Activated naive CD4-positive, alpha-beta T cell treated with anti-CD3 and anti-CD28 coated beads for 36 hours (primary cell): ENCODE data around the gene JARID2. TPM values are rescaled to one million over a fixed set of nuclear protein-coding genes. Genes with fewer than 3 reads are reported as not detected.
A peak's percentile ranks its signal among the peaks of the same experiment; 100 is the strongest.
"Not testable (repeated sequence)": the region's sequence is repeated elsewhere in the genome, so short reads cannot be mapped to it uniquely, and the experiment has no call there.

Source experiments
- CTCF ChIA-PET: fragments of 350-600 bp; sonication (Branson Sonifier 250); formaldehyde crosslinking; loops from one replicate; lab custom pipeline; 2021; ENCODE audit warnings: antibody characterized with exemption; lab: Charles Lee
- DNase-seq: peaks from one replicate; pipeline ENCODE4 v3.0.0-alpha.2; 2020
- H3K27ac Mint-ChIP-seq: one replicate; pipeline ENCODE4 v1.8.0; 2021; ENCODE audit warnings: mild to moderate bottlenecking, mixed read lengths
- H3K27me3 Mint-ChIP-seq: one replicate; pipeline ENCODE4 v1.8.0; 2021; ENCODE audit warnings: low read depth, mixed read lengths
- H3K36me3 Mint-ChIP-seq: one replicate; pipeline ENCODE4 v1.8.0; 2021; ENCODE audit warnings: low read depth, mixed read lengths
- H3K4me1 Mint-ChIP-seq: one replicate; pipeline ENCODE4 v1.8.0; 2021; ENCODE audit warnings: low read depth, mixed read lengths
- H3K4me3 Mint-ChIP-seq: one replicate; pipeline ENCODE4 v1.8.0; 2021; ENCODE audit warnings: mild to moderate bottlenecking, moderate library complexity, mixed read lengths
- H3K9me3 Mint-ChIP-seq: one replicate; pipeline ENCODE4 v1.8.0; 2021; ENCODE audit warnings: mixed read lengths
- intact Hi-C: fragments of 100-400 bp; cut with micrococcal nuclease; formaldehyde crosslinking; loops from one replicate; pipeline ENCODE4 v1.15.1; 2023
- total RNA-seq, 2 experiments: library from RNA; stranded (reverse); gene quantifications; one replicate each; pipeline ENCODE4 v1.2.3, GENCODE V29; 2021

JARID2 gene
- total RNA-seq, 2 experiments from 2014 or later = 26.6 to 27.7 TPM

- no peak for DNase-seq
- CTCF ChIA-PET = no interaction called here
- no peak overlapping the region for H3K27ac Mint-ChIP-seq
- no peak overlapping the region for H3K4me3 Mint-ChIP-seq
- peaks cover 10% of the 10 kb centered on the region for H3K36me3 Mint-ChIP-seq
- intact Hi-C loops = no loop called here
- no peaks in the 10 kb centered on the region for H3K9me3 Mint-ChIP-seq
- no peaks in the 10 kb centered on the region for H3K27me3 Mint-ChIP-seq
- peaks cover 66% of the 10 kb centered on the region for H3K4me1 Mint-ChIP-seq
Measured at GRCh38 chr6:15285682-15286294, 39.9 kb downstream of the JARID2 start.

GRCh38 chr6:15287670-15288375 lies 42.0 kb downstream of the JARID2 start:
- no peak for DNase-seq
- H3K4me1 Mint-ChIP-seq = peaks cover 61% of the 10 kb centered on the region
- no peaks in the 10 kb centered on the region for H3K27me3 Mint-ChIP-seq
- peaks cover 15% of the 10 kb centered on the region for H3K36me3 Mint-ChIP-seq
- no peak overlapping the region for H3K27ac Mint-ChIP-seq
- CTCF ChIA-PET = interaction anchor here (0.5 to 0.8 kb wide), 3 partner anchors 11 to 420 kb away, joined by 3 read pairs; no protein-coding TSS in a partner anchor
- no peak overlapping the region for H3K4me3 Mint-ChIP-seq
- H3K9me3 Mint-ChIP-seq = no peaks in the 10 kb centered on the region
- intact Hi-C loops = no loop called here

GRCh38 chr6:15288856-15289255 lies 43.0 kb downstream of the JARID2 start:
- peaks cover 67% of the 10 kb centered on the region for H3K4me1 Mint-ChIP-seq
- no peak overlapping the region for H3K4me3 Mint-ChIP-seq

GRCh38 chr6:15289456-15289855 lies 43.6 kb downstream of the JARID2 start:
- H3K4me3 Mint-ChIP-seq, intact Hi-C loops, H3K27ac Mint-ChIP-seq, H3K27me3 Mint-ChIP-seq, DNase-seq, H3K9me3 Mint-ChIP-seq: not testable (repeated sequence)
- Mint-ChIP-seq H3K36me3 (peaks cover 19% of the 10 kb centered on the region), H3K4me1 (peaks cover 68% of the 10 kb centered on the region)
- CTCF ChIA-PET = interaction anchor here (1.2 kb wide), 1 partner anchor 10 kb away, joined by 3 read pairs; no protein-coding TSS in a partner anchor

More at GRCh38 chr6:15288856-15289255, 43.0 kb downstream of the JARID2 start:
- H3K27me3 Mint-ChIP-seq = no peaks in the 10 kb centered on the region
- peaks cover 19% of the 10 kb centered on the region for H3K36me3 Mint-ChIP-seq
- CTCF ChIA-PET = interaction anchor here (0.6 to 1.2 kb wide), 2 partner anchors 10 to 217 kb away, joined by 3 read pairs; no protein-coding TSS in a partner anchor
- intact Hi-C loops = no loop called here
- no peaks in the 10 kb centered on the region for H3K9me3 Mint-ChIP-seq
- no peak for DNase-seq
- H3K27ac Mint-ChIP-seq = no peak overlapping the region

- Mint-ChIP-seq H3K4me1 (peaks cover 68% of the 10 kb centered on the region), H3K27ac (no peak overlapping the region), H3K4me3 (no peak overlapping the region), H3K36me3 (peaks cover 19% of the 10 kb centered on the region), H3K27me3 (no peaks in the 10 kb centered on the region), H3K9me3 (no peaks in the 10 kb centered on the region)
- DNase-seq = no peak
- intact Hi-C loops = no loop called here
- CTCF ChIA-PET = interaction anchor here (1.2 kb wide), 1 partner anchor 11 kb away, joined by 3 read pairs; no protein-coding TSS in a partner anchor
Measured at GRCh38 chr6:15290067-15290680, 44.3 kb downstream of the JARID2 start.

GRCh38 chr6:15290962-15291704 lies 45.3 kb downstream of the JARID2 start:
- Mint-ChIP-seq H3K36me3 (peaks cover 19% of the 10 kb centered on the region), H3K9me3 (no peaks in the 10 kb centered on the region), H3K27ac (no peak overlapping the region), H3K4me1 (peaks cover 70% of the 10 kb centered on the region), H3K27me3 (no peaks in the 10 kb centered on the region), H3K4me3 (no peak overlapping the region)
- DNase-seq = no peak
- intact Hi-C loops = no loop called here
- CTCF ChIA-PET = no interaction called here

- H3K36me3 Mint-ChIP-seq = peaks cover 16% of the 10 kb centered on the region
- no peaks in the 10 kb centered on the region for H3K27me3 Mint-ChIP-seq
- H3K4me1 Mint-ChIP-seq = peaks cover 79% of the 10 kb centered on the region
- H3K4me3 Mint-ChIP-seq = no peak overlapping the region
- no peak for DNase-seq
- intact Hi-C loops = no loop called here
- H3K27ac Mint-ChIP-seq = no peak overlapping the region
- H3K9me3 Mint-ChIP-seq = no peaks in the 10 kb centered on the region
- CTCF ChIA-PET = interaction anchor here (0.7 kb wide), 1 partner anchor 10 kb away, joined by 3 read pairs; no protein-coding TSS in a partner anchor
Measured at GRCh38 chr6:15292721-15293302, 46.9 kb downstream of the JARID2 start.

GRCh38 chr6:15293674-15294073 lies 47.8 kb downstream of the JARID2 start:
- CTCF ChIA-PET = no interaction called here
- intact Hi-C loops = no loop called here
- Mint-ChIP-seq H3K9me3 (no peaks in the 10 kb centered on the region), H3K4me3 (no peak overlapping the region), H3K36me3 (peaks cover 15% of the 10 kb centered on the region), H3K4me1 (peaks cover 78% of the 10 kb centered on the region), H3K27ac (no peak overlapping the region), H3K27me3 (no peaks in the 10 kb centered on the region)
- DNase-seq = no peak

- Mint-ChIP-seq H3K36me3 (peaks cover 14% of the 10 kb centered on the region), H3K9me3 (no peaks in the 10 kb centered on the region), H3K4me3 (no peak overlapping the region), H3K4me1 (peaks cover 82% of the 10 kb centered on the region), H3K27me3 (no peaks in the 10 kb centered on the region), H3K27ac (peak overlapping the region; percentile 19)
- intact Hi-C loops = no loop called here
- no peak for DNase-seq
- CTCF ChIA-PET = no interaction called here
Measured at GRCh38 chr6:15294504-15294903, 48.6 kb downstream of the JARID2 start.

- peaks cover 13% of the 10 kb centered on the region for H3K36me3 Mint-ChIP-seq
- CTCF ChIA-PET = interaction anchor here (0.6 to 1.0 kb wide), 2 partner anchors 9 to 21 kb away, joined by 3 to 4 read pairs; no protein-coding TSS in a partner anchor
- H3K27me3 Mint-ChIP-seq = no peaks in the 10 kb centered on the region
- H3K9me3 Mint-ChIP-seq = no peaks in the 10 kb centered on the region
- peak overlapping the region; percentile 3 for H3K4me3 Mint-ChIP-seq
- peaks cover 84% of the 10 kb centered on the region for H3K4me1 Mint-ChIP-seq
- peak overlapping the region; percentile 76 for H3K27ac Mint-ChIP-seq
- no peak for DNase-seq
- intact Hi-C loops = no loop called here
Measured at GRCh38 chr6:15296249-15296648, 50.4 kb downstream of the JARID2 start.

- Mint-ChIP-seq H3K9me3 (no peaks in the 10 kb centered on the region), H3K4me1 (peaks cover 84% of the 10 kb centered on the region), H3K4me3 (peak overlapping the region; percentile 3), H3K36me3 (peaks cover 14% of the 10 kb centered on the region), H3K27me3 (no peaks in the 10 kb centered on the region), H3K27ac (peak overlapping the region; percentile 76)
- intact Hi-C loops = no loop called here
- CTCF ChIA-PET = interaction anchor here (0.6 to 1.0 kb wide), 2 partner anchors 9 to 20 kb away, joined by 3 to 4 read pairs; no protein-coding TSS in a partner anchor
- peak; percentile 63 for DNase-seq
Measured at GRCh38 chr6:15296735-15297134, 50.9 kb downstream of the JARID2 start.
